Stimulated activated CD4-positive, alpha-beta T cell treated with anti-CD3 and anti-CD28 coated beads, TNF-alpha, amount 100 ng/mL, for 48 hours (primary cell): ENCODE measurements around the gene WDR90.

Experiments
- DNase-seq, 3 donors: peaks; one replicate each; pipeline ENCODE4 v3.0.0-alpha.2; 2020; ENCODE audit warnings: low read depth in 3 of 3

WDR90 gene

DNA sequence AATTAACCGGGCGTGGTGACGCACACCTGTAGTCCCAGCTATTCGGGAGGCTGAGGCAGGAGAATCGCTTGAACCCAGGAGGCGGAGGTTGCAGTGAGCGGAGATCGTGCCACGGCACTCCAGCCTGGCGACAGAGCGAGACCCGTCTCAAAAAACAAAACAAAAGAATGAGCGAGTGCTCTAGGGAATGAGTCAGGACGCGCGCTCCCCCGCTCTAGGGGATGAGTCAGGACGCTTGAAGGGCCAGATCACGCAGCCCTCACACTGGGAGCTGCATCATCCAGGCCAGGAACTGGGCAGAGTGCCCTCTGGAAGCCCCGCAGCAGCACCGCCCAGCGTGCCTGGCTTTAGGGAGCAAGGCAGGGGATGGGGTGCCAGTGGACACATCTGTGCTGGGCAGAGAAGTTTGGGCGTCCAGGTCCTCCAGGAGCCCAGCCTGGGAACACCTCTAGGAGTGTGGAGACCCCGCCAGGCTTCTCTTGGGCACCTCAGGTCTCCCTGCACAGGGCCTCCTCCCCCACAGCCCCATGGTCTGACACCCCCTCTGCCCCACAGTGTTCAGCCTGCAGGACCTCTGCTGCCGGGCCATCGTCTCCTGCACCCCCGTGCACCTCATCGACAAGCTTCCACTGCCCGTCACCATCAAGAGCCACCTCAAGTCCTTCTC is 22.2 kb upstream of the WDR90 start:
- no peak for DNase-seq

- DNase-seq: no peak
These were observed 21.5 kb upstream of the WDR90 start for GRCh38 chr16:627454-628239.

GRCh38 chr16:628321-629061 is 20.7 kb upstream of the WDR90 start:
- no peak for DNase-seq

- no peak for DNase-seq
These were observed 19.9 kb upstream of the WDR90 start for GRCh38 chr16:629185-629832.

DNA sequence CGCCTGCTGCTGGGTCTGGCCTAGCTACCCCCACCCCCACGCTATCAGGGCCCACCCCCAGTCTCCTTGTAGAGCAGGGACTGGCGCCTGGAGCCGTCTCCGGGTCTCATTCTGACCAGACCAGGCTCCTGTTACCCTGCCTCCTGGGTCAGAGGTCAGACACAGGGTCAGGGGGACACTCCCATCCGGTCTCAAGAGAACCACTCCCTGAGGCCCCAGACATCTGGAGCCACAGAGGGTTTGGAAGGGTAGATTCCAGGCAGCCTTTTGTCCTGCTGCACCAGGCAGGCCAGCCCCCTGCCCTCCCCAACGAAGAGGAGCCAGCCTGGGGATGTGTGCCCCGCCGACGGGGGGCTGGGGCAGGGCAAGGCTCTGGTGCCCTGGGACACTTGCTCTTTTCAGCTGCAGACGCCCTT is 19.3 kb upstream of the WDR90 start:
- DNase-seq: no peak

GRCh38 chr16:630249-630814 is 18.8 kb upstream of the WDR90 start:
- no peak for DNase-seq

DNA sequence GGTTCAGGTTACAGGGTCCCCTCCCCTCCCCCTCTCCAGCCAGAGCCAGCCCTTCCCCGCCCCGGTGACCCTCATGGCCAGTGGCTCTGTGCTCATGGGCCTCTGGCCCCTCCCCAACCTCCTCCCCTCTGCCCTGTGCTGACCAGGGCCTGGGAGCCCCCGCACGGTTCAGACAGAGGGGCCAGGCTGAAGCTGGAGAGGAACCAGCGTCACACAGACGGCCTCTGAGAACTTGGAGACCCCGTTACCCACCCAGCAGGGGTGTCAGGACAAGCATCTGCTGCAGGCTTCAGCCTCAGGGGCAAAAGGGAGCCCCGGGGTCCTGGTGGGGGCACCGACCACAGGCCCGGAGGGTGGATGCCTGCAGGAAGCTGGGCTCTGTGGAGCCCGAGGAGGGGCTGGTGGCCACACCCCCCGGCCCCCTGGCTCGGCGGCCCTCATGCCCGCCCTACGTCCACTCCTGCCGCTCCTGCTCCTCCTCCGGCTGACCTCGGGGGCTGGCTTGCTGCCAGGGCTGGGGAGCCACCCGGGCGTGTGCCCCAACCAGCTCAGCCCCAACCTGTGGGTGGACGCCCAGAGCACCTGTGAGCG is 18.3 kb upstream of the WDR90 start, which contains the start of gene WFIKKN1:
Gene WFIKKN1, plus strand, starts transcription at position 171 of the 591 bp plus-strand sequence. Its CDS starts 269 bp downstream, at position 440.
- DNase-seq: no peak

- no peak for DNase-seq
These were observed 17.3 kb upstream of the WDR90 start for GRCh38 chr16:631808-632358.

DNA sequence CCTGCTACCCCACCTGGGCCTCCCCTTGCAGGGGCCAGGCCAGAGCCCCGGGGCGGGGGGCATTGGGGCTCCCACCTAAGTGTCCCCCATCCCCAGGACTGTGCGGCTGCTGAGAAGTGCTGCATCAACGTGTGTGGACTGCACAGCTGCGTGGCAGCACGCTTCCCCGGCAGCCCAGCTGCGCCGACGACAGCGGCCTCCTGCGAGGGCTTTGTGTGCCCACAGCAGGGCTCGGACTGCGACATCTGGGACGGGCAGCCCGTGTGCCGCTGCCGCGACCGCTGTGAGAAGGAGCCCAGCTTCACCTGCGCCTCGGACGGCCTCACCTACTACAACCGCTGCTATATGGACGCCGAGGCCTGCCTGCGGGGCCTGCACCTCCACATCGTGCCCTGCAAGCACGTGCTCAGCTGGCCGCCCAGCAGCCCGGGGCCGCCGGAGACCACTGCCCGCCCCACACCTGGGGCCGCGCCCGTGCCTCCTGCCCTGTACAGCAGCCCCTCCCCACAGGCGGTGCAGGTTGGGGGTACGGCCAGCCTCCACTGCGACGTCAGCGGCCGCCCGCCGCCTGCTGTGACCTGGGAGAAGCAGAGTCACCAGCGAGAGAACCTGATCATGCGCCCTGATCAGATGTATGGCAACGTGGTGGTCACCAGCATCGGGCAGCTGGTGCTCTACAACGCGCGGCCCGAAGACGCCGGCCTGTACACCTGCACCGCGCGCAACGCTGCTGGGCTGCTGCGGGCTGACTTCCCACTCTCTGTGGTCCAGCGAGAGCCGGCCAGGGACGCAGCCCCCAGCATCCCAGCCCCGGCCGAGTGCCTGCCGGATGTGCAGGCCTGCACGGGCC is 16.5 kb upstream of the WDR90 start:
- no peak for DNase-seq

DNA sequence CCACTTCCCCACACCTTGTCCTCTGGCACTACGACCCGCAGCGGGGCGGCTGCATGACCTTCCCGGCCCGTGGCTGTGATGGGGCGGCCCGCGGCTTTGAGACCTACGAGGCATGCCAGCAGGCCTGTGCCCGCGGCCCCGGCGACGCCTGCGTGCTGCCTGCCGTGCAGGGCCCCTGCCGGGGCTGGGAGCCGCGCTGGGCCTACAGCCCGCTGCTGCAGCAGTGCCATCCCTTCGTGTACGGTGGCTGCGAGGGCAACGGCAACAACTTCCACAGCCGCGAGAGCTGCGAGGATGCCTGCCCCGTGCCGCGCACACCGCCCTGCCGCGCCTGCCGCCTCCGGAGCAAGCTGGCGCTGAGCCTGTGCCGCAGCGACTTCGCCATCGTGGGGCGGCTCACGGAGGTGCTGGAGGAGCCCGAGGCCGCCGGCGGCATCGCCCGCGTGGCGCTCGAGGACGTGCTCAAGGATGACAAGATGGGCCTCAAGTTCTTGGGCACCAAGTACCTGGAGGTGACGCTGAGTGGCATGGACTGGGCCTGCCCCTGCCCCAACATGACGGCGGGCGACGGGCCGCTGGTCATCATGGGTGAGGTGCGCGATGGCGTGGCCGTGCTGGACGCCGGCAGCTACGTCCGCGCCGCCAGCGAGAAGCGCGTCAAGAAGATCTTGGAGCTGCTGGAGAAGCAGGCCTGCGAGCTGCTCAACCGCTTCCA is 15.7 kb upstream of the WDR90 start:
- no peak for DNase-seq

DNA sequence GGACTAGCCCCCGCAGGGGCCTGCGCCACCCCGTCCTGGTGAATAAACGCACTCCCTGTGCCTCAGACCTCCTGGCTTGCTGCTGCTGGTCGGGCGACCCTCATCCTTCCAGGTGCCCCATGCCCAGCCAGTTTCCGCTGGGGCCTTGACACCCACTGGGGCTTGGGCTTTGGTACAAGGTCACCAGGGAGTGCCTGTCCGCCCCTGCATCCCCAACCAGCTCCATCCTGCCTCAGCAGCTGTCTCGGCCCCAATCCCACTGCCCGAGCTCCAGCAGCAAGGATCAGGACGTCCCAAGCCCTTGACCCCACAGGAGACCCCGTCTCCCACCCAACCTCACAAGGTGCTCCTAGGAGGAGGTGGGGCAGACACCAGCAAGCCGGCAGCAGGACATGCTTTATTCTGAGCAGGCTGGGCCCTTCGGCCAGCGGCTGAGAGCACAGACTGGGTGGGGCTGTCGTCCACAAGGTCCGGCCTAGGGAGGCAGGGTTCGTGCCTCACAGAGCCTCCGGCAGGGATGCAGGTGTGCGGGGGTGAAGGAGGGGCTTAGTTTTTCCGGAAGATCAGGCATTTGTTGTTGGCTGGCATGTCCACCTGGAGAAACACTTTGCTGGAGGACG is 15.0 kb upstream of the WDR90 start:
- no peak for DNase-seq

GRCh38 chr16:634996-635395 is 14.2 kb upstream of the WDR90 start:
- DNase-seq: no peak

GRCh38 chr16:635573-636205 is 13.5 kb upstream of the WDR90 start:
- DNase-seq: no peak

DNA sequence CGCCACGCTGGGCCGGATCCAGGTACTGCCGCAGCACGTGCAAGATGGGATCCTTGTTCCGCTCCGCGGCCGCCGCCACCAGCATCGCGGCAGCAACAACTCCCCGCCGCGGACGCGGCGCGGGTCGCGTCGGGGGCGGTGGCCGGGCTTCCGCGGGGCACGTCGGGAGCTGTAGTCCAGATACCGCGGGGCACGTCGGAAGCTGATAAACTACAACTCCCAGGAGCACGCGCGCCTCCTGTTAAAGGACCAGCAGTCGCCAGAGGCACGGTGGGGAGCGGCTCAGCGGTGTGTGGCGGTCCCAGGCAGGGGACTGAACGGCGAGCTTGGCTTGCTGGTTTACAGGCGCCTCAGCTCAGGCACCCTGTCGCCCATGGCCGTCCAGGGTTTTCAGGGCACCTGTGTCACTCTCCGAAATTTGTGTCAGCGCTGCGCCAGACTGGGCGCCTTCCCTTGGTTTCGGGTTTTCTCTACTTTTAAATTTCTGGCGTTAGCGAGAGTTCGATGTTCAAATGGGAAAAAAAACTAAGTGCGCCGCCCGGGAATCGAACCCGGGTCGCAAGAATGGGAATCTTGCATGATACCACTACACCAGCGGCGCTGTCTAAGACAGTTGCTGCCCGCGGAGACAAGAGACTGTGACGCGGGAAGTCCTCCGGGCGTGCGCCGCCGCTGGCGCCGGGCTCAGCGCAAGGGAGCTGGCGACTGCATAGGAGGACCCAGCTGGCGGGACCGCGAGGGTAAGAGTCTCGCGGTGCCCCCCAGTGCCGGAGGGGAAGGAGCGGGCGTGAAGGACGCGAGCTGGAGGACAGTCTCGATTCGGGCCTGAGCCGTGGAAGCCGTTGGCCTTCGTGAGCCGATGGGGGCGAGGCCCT is 12.7 kb upstream of the WDR90 start, which contains the start of gene METTL26:
Gene METTL26, minus strand, starts transcription at position 100 of the 875 bp plus-strand sequence. Its CDS starts 15 bp downstream, at position 85.
- DNase-seq: peak; percentile 87 to 91 (median 88)

DNA sequence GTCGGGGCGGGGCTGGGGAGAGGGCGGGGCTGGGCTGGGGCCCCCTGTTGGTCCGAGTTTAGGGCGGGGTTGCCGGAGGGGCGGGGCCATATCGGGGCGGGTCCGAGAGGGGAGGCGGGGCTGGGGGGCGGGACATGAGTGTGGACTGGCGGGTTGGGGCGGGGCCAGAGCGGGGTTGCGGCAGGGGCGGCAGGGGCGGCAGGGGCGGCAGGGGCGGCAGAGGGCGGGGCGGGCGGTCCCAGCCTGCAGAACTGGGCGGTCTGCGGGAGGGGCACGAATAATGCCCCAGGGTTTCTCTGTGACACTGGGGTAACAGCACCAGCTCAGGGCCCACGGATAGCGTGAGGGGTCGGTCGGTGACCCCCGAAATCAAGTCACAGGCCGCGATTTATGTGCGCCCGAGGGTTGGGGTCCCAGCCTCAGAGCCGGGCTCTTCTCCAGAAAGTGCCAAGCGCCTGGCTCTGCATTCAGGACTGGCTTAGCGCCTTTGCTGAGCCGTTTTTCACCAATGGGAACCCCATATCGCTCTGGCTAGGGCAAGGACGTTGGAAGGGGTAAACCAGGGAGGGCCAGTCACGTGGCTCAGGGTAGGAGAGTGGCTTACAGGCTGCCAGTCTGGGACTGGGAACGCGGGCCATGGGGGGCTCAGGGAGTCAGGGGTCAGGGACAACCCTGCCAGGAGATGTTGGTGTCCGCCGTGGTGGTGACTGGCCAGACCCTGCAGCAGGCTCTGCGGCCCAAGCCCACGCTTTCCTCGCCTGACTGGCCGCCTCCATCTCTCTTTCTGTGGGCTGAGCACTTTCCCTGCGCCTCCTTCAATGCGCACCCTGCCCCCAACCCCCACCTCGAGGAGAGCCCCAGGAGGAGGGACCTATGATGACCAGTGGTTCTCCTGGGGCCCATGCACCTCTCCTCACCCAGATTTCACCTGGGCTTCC is 11.8 kb upstream of the WDR90 start:
- peak; percentile 80 to 95 (median 87) for DNase-seq

DNA sequence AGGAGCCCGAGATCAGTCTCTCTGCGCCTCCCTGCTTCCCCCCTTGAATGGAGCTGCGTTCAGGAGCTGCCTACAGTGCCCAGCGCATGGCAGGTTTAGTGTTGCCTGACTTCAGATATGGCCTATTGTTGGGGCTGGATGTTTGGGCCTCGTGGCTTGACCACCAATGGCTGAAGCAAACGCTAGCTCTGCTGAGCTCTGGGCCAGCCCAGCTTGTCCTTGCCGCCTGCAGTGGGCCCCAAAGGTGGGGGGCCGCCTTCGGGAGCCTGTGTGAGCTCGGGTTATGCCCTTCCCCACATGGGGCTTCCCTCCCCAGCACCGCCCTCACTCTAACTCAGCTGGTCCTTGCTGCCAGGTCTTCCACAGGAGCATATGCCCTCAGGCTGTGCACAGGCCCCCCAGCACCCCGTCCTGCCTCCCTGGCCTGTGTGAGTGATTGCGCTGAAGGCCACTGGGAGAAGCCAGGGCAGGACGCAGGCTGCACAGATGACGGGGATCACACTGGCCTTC is 11.1 kb upstream of the WDR90 start:
- DNase-seq: no peak
